Measurements from ENCODE around the gene CUL5.

- TF ChIP-seq POLR2A (IDR thresholded peaks at IDR 0.05; ENCODE audit: low read depth, low read length), result peak; percentile 87
- peak; percentile 93 for TF ChIP-seq POLR2AphosphoS5 (IDR thresholded peaks at IDR 0.05; ENCODE audit: low read depth, low read length)
These were observed 112.8 kb downstream of the CUL5 start, which contains the start of gene ACAT1 for GRCh38 chr11:108121274-108122155.
